SK-N-MC (cell line): ENCODE results near the gene CHPF2.

Experiments
- EZH2 ChIP-seq: fragments of 200-600 bp; sonication (generic); IDR thresholded peaks from one replicate; pipeline ENCODE4 v1.6.1; 2017; ENCODE audit warnings: antibody characterized with exemption
- FOXP2 ChIP-seq: optimal IDR thresholded peaks from 2 replicates; pipeline ENCODE3; 2011; ENCODE audit warnings: mild to moderate bottlenecking, moderate library complexity; ENCODE audit not compliant: insufficient read depth; ENCODE audit errors: extremely low read length, control extremely low read depth
- POLR2AphosphoS5 ChIP-seq: IDR thresholded peaks from 2 replicates; pipeline ENCODE4 v1.6.1; 2012; ENCODE audit warnings: mild to moderate bottlenecking, low read depth, low read length, borderline replicate concordance

DNA sequence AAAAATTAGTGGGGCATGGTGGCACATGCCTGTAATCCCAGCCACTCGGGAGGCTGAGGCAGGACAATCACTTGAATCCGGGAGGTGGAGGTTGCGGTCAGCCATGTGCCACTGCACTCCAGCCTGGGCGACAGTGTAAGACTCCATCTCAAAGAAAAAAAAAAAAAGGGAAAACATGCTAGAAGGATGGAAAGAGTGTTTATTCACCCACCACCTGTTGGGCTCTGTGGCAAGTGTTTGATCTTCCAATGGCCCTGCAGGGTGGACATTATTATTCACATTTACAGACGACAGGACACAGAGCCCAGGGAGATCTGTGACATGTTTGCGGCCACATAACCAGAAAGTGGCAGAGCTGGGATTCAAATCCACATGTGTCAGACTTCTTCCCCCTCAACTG lies 49.4 kb downstream of the CHPF2 start:
- TF ChIP-seq POLR2AphosphoS5: no peak
- TF ChIP-seq EZH2: no peak
- TF ChIP-seq FOXP2: no peak
